Neural cell (in vitro differentiated cells): Measurements from ENCODE around the gene ROBO1. TPM values are rescaled to one million over a fixed set of nuclear protein-coding genes. Genes with fewer than 3 reads are reported as not detected.

Experiments
- H2AFZ ChIP-seq: fragments of 200-600, 300-800 bp; sonication (generic), shearing (Covaris generic); 2 replicates; pipeline ENCODE4 v1.6.0; 2014; ENCODE audit warnings: low read depth, mild to moderate bottlenecking, antibody characterized with exemption, low read length, moderate library complexity
- H3F3A ChIP-seq: fragments of 200-600 bp; shearing (Covaris generic); 2 replicates; pipeline ENCODE4 v1.6.1; 2016; ENCODE audit warnings: mild to moderate bottlenecking, moderate library complexity, mixed read lengths, antibody characterized with exemption, low read length; ENCODE audit not compliant: insufficient read depth, poor library complexity, severe bottlenecking
- H3K27ac ChIP-seq: fragments of 200-600, 300-800 bp; sonication (generic), shearing (Covaris generic); 2 replicates; pipeline ENCODE4 v1.5.1; 2014; ENCODE audit warnings: mild to moderate bottlenecking, low read length, moderate library complexity
- H3K27me3 ChIP-seq: fragments of 300-800, 200-600 bp; sonication (generic), shearing (Covaris generic); 2 replicates; pipeline ENCODE4 v1.6.0; 2014; ENCODE audit warnings: mild to moderate bottlenecking, low read depth, low read length, moderate library complexity; ENCODE audit not compliant: insufficient read depth
- H3K36me3 ChIP-seq: fragments of 300-800, 200-600 bp; sonication (generic), shearing (Covaris generic); 2 replicates; pipeline ENCODE4 v1.5.1; 2014; ENCODE audit warnings: mild to moderate bottlenecking, antibody characterized with exemption, low read length, moderate library complexity; ENCODE audit not compliant: insufficient read depth
- H3K4me2 ChIP-seq: fragments of 300-800, 200-600 bp; sonication (generic), shearing (Covaris generic); 2 replicates; pipeline ENCODE4 v1.6.0; 2014; ENCODE audit warnings: mild to moderate bottlenecking, low read length
- H3K4me3 ChIP-seq: fragments of 300-800, 200-600 bp; sonication (generic), shearing (Covaris generic); 2 replicates; pipeline ENCODE4 v1.5.1; 2014; ENCODE audit warnings: mild to moderate bottlenecking, low read length, moderate library complexity
- H3K79me2 ChIP-seq: fragments of 200-600 bp; shearing (Covaris generic); replicated peaks from 2 replicates; pipeline ENCODE4 v1.6.0; 2014; ENCODE audit warnings: mild to moderate bottlenecking, low read length, moderate library complexity; ENCODE audit not compliant: insufficient read depth
- H3K9ac ChIP-seq: fragments of 300-800, 200-600 bp; sonication (generic), shearing (Covaris generic); 2 replicates; pipeline ENCODE4 v1.6.1; 2016; ENCODE audit warnings: mild to moderate bottlenecking, low read length, mixed read lengths
- H3K9me2 ChIP-seq: fragments of 200-600 bp; shearing (Covaris generic); 2 replicates; pipeline ENCODE4 v1.6.1; 2016; ENCODE audit warnings: mild to moderate bottlenecking, low read length, mixed read lengths; ENCODE audit not compliant: insufficient read depth
- H3K9me3 ChIP-seq: fragments of 200-600, 300-800 bp; sonication (generic), shearing (Covaris generic); 2 replicates; pipeline ENCODE4 v1.6.1; 2016; ENCODE audit warnings: mild to moderate bottlenecking, mixed run types, low read length, moderate library complexity, mixed read lengths
- H4K20me1 ChIP-seq: fragments of 200-600 bp; shearing (Covaris generic); 2 replicates; pipeline ENCODE4 v1.6.1; 2016; ENCODE audit warnings: mild to moderate bottlenecking, mixed run types; ENCODE audit not compliant: insufficient read depth
- EP300 ChIP-seq: fragments of 450-650 bp; conservative IDR thresholded peaks from 2 replicates; pipeline ENCODE4 v1.6.1; 2014; ENCODE audit warnings: antibody characterized with exemption, mild to moderate bottlenecking, moderate library complexity; ENCODE audit not compliant: poor library complexity, severe bottlenecking
- EZH2 ChIP-seq: fragments of 200-600, 300-800 bp; shearing (Covaris generic), sonication (generic); IDR thresholded peaks from 2 replicates; pipeline ENCODE4 v1.6.1; 2014; ENCODE audit warnings: antibody characterized with exemption, low read length, borderline replicate concordance, mild to moderate bottlenecking; ENCODE audit not compliant: insufficient read depth, poor library complexity, severe bottlenecking
- MXI1 ChIP-seq: fragments of 450-650 bp; conservative IDR thresholded peaks from 2 replicates; pipeline ENCODE4 v1.6.1; 2014; ENCODE audit warnings: antibody characterized with exemption, mild to moderate bottlenecking; ENCODE audit not compliant: poor library complexity, severe bottlenecking
- POLR2AphosphoS5 ChIP-seq: IDR thresholded peaks from 2 replicates; pipeline ENCODE4 v1.6.1; 2012
- RAD21 ChIP-seq: fragments of 450-650 bp; conservative IDR thresholded peaks from 2 replicates; pipeline ENCODE4 v1.6.1; 2014; ENCODE audit warnings: antibody characterized with exemption, mild to moderate bottlenecking, moderate library complexity
- REST ChIP-seq: IDR thresholded peaks from 2 replicates; pipeline ENCODE4 v1.6.1; 2012; ENCODE audit warnings: borderline replicate concordance
- SMC3 ChIP-seq: fragments of 450-650 bp; conservative IDR thresholded peaks from 2 replicates; pipeline ENCODE4 v1.6.1; 2014; ENCODE audit warnings: antibody characterized with exemption, mild to moderate bottlenecking, moderate library complexity; ENCODE audit not compliant: poor library complexity
- TAF1 ChIP-seq: IDR thresholded peaks from 2 replicates; pipeline ENCODE4 v1.6.1; 2012; ENCODE audit warnings: low read depth
- polyA plus RNA-seq: library from polyadenylated mRNA; depleted of rRNA; stranded (reverse); fragments of >200 nt; gene quantifications from 2 replicates; pipeline ENCODE4 v1.2.3, GENCODE V29; 2014
- TF ChIP-seq, protein P1 (sequence below): fragments of 450-650 bp; IDR thresholded peaks from 2 replicates; pipeline ENCODE4 v1.5.1; 2014; ENCODE audit warnings: antibody characterized with exemption, mild to moderate bottlenecking, moderate library complexity; ENCODE audit not compliant: poor library complexity, severe bottlenecking

The ROBO1 gene
- polyA plus RNA-seq, 1 donor from 2014 or later, result 183 TPM

DNA sequence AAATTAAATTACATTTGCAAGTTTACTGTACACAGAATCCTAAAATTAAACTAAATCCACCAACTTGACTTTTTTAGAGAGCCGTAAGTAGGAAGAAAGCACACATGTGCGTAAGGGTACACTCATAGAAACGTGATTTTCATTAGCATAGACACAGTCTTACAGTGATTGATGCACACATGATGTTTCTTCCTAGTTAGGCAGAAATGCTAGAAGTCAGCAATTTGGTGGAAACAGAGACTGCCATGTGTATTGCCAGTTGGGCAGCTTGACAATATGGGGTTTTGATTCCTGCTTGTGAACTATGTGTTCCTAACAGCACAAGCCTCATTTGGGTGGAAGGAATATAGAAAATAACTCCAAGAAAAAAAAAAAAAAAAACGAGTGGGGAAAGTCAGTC is 878.5 kb downstream of the ROBO1 start:
- Histone ChIP-seq H3K9me3 (no peaks in the 10 kb centered on the region), H3K36me3 (no peaks in the 10 kb centered on the region), H3K27ac (no peak overlapping the region), H4K20me1 (no peaks in the 10 kb centered on the region), H3K9me2 (no peaks in the 10 kb centered on the region), H3K27me3 (no peaks in the 10 kb centered on the region), H3K4me3 (no peak overlapping the region), H3F3A (no peaks in the 10 kb centered on the region), H3K79me2 (peaks cover 27% of the 10 kb centered on the region), H3K4me2 (no peak overlapping the region), H3K9ac (no peak overlapping the region), H2AFZ (no peak overlapping the region)
- TF ChIP-seq, protein P1, sequence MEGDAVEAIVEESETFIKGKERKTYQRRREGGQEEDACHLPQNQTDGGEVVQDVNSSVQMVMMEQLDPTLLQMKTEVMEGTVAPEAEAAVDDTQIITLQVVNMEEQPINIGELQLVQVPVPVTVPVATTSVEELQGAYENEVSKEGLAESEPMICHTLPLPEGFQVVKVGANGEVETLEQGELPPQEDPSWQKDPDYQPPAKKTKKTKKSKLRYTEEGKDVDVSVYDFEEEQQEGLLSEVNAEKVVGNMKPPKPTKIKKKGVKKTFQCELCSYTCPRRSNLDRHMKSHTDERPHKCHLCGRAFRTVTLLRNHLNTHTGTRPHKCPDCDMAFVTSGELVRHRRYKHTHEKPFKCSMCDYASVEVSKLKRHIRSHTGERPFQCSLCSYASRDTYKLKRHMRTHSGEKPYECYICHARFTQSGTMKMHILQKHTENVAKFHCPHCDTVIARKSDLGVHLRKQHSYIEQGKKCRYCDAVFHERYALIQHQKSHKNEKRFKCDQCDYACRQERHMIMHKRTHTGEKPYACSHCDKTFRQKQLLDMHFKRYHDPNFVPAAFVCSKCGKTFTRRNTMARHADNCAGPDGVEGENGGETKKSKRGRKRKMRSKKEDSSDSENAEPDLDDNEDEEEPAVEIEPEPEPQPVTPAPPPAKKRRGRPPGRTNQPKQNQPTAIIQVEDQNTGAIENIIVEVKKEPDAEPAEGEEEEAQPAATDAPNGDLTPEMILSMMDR, result no peak

DNA sequence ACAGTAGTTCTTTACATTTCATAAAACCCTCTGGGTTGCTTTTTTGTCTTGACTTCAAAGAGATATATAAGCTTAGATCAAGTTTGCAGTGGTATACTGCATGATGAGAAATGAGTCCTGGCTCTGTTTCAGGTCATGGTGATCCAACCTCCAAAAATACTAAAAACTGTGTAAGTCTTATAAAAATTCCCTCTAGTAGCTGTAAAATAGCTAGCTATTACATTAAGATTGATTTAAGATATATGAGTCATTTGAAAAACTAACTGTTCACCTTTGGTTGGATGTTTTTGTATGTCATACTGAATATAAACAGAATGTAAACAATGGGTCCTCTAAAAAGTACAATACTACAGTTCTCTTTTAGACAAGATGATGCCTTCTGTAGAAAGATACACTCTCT is 879.2 kb downstream of the ROBO1 start:
- no peak overlapping the region for H3K4me2 ChIP-seq
- H3K79me2 ChIP-seq, result peaks cover 23% of the 10 kb centered on the region
- H3K9me2 ChIP-seq, result no peaks in the 10 kb centered on the region
- H3K27ac ChIP-seq, result no peak overlapping the region
- no peaks in the 10 kb centered on the region for H3K36me3 ChIP-seq
- TF ChIP-seq POLR2AphosphoS5 (no peak), REST (no peak), SMC3 (no peak), MXI1 (no peak), TAF1 (no peak), EZH2 (no peak), EP300 (no peak), RAD21 (no peak)
- TF ChIP-seq, protein P1, result no peak
- no peaks in the 10 kb centered on the region for H3K27me3 ChIP-seq
- H3F3A ChIP-seq, result no peaks in the 10 kb centered on the region
- H3K9me3 ChIP-seq, result no peaks in the 10 kb centered on the region
- H3K4me3 ChIP-seq, result no peak overlapping the region
- H4K20me1 ChIP-seq, result no peaks in the 10 kb centered on the region
- no peak overlapping the region for H2AFZ ChIP-seq
- no peak overlapping the region for H3K9ac ChIP-seq
